Panc1 (cell line): ENCODE results near the gene TBC1D17. TPM values are rescaled to one million over a fixed set of nuclear protein-coding genes. Genes with fewer than 3 reads are reported as not detected.
A peak's percentile ranks its signal among the peaks of the same experiment; 100 is the strongest.

Source experiments
- ATAC-seq: fragments of 200-7000 bp; cut with Tn5 transposase; 2 replicates; pipeline ENCODE4 v1.9.1; 2020; ENCODE audit warnings: mild to moderate bottlenecking, moderate library complexity
- BruUV-seq: library from RNA; stranded (reverse); fragments of 400-500 nt; replicated peaks from 2 replicates; lab custom pipeline; 2021; lab: Mats Ljungman, UMichigan
- CTCF ChIA-PET: fragments of 300-600 bp; sonication (Branson Sonifier 250); formaldehyde crosslinking; loops from one replicate; lab custom pipeline; 2022; ENCODE audit warnings: antibody characterized with exemption; lab: Charles Lee
- POLR2A ChIA-PET: fragments of 300-600 bp; sonication (Branson Sonifier 250); formaldehyde crosslinking; loops from one replicate; lab custom pipeline; 2022; ENCODE audit warnings: antibody characterized with exemption; lab: Charles Lee
- DNase-seq: peaks from one replicate; pipeline ENCODE4 v3.0.0-alpha.2; 2010; ENCODE audit warnings: low read depth, low spot score
- H3K27ac ChIP-seq: 2 replicates; pipeline ENCODE4 v1.5.1; 2011; ENCODE audit warnings: mild to moderate bottlenecking, low read length, inconsistent platforms
- H3K27me3 ChIP-seq: fragments of 200-500 bp; sonication (Bioruptor generic); 2 replicates; pipeline ENCODE4 v1.6.0; 2014; ENCODE audit warnings: low read length, inconsistent platforms; ENCODE audit not compliant: control insufficient read depth, insufficient read depth
- H3K36me3 ChIP-seq: fragments of 200-500 bp; sonication (Bioruptor generic); 2 replicates; pipeline ENCODE4 v1.5.1; 2014; ENCODE audit warnings: inconsistent platforms, mild to moderate bottlenecking, low read length, moderate library complexity; ENCODE audit not compliant: control insufficient read depth, insufficient read depth
- H3K4me1 ChIP-seq: 2 replicates; pipeline ENCODE4 v1.5.1; 2011; ENCODE audit warnings: inconsistent platforms, mild to moderate bottlenecking, low read length, moderate library complexity; ENCODE audit not compliant: control insufficient read depth, insufficient read depth
- H3K4me3 ChIP-seq, 2 experiments: 2 replicates each; pipeline ENCODE4 v1.5.1; 2011 to 2012; ENCODE audit warnings: low read depth in 2 of 2, low read length in 2 of 2, mild to moderate bottlenecking in 2 of 2, inconsistent platforms in 1 of 2, moderate library complexity in 1 of 2
- H3K9me3 ChIP-seq: fragments of 200-500 bp; sonication (Bioruptor generic); 2 replicates; pipeline ENCODE4 v1.5.1; 2014; ENCODE audit warnings: low read depth, mild to moderate bottlenecking, inconsistent platforms, low read length, moderate library complexity; ENCODE audit not compliant: control insufficient read depth, insufficient read depth
- POLR2AphosphoS5 ChIP-seq: IDR thresholded peaks from 2 replicates; pipeline ENCODE4 v1.6.1; 2012; ENCODE audit warnings: mild to moderate bottlenecking, low read depth, low read length, moderate library complexity
- REST ChIP-seq, 2 experiments: IDR thresholded peaks; 2 replicates each; pipeline ENCODE4 v1.6.1; 2011 to 2012; ENCODE audit warnings: low read depth in 2 of 2, control low read depth in 1 of 2, low read length in 1 of 2, mild to moderate bottlenecking in 1 of 2, moderate library complexity in 1 of 2; ENCODE audit not compliant: insufficient read depth in 1 of 2
- SIN3A ChIP-seq: IDR thresholded peaks from 2 replicates; pipeline ENCODE4 v1.6.1; 2012; ENCODE audit warnings: low read depth, mild to moderate bottlenecking, low read length, moderate library complexity, borderline replicate concordance; ENCODE audit not compliant: insufficient read depth
- TCF7L2 ChIP-seq: IDR thresholded peaks from 2 replicates; pipeline ENCODE4 v1.6.1; 2011; ENCODE audit warnings: mild to moderate bottlenecking, low read depth, low read length, inconsistent platforms
- in situ Hi-C: cut with HindIII; loops from 2 replicates; pipeline ENCODE4 v1.10.0; 2016; ENCODE audit warnings: low sequenced_read_pairs, low pct_unique_long_range_greater_than_20kb
- intact Hi-C: fragments of 100-400 bp; cut with micrococcal nuclease; formaldehyde crosslinking; loops from one replicate; pipeline ENCODE4 v1.10.0; 2022; ENCODE audit not compliant: unreplicated experiment
- total RNA-seq: library from RNA; stranded (reverse); gene quantifications from one replicate; pipeline ENCODE4 v1.2.1, GENCODE V29; 2021; ENCODE audit not compliant: unreplicated experiment

The TBC1D17 gene
- total RNA-seq, 1 experiment from 2014 or later, result 43.2 TPM

GRCh38 chr19:49869484-49870308 is 7.8 kb upstream of the TBC1D17 start:
- H3K4me3 ChIP-seq, result peak overlapping the region; percentile 39 to 55
- ChIA-PET CTCF (interaction anchor here (0.5 kb wide), 1 partner anchor 342 kb away, joined by 3 read pairs; the partner anchor contains the start of gene RCN3), POLR2A (interaction anchor here (0.6 to 0.9 kb wide), 2 partner anchors 60 to 742 kb away, joined by 3 to 5 read pairs; partner anchors contain the start of gene NUP62)
- intact Hi-C loops (no loop called here), in situ Hi-C loops (no loop called here)
- peak overlapping the region; percentile 82 for H3K27ac ChIP-seq
- DNase-seq (peak; percentile 97), ATAC-seq (peak; percentile 80)
- no TSS peak for BruUV-seq
- H3K36me3 ChIP-seq, result no peaks in the 10 kb centered on the region
- peaks cover 20% of the 10 kb centered on the region for H3K4me1 ChIP-seq
- TF ChIP-seq POLR2AphosphoS5, result peak; percentile 85; the same call in 1 of the 2 replicates
- TF ChIP-seq REST (IDR thresholded peaks at IDR 0.05; ENCODE audit: insufficient read depth in 1 of 2, low read depth in 2 of 2, low read length in 1 of 2), result no peak
- TF ChIP-seq SIN3A, result no peak
- TF ChIP-seq TCF7L2, result peak; percentile 90
- no peaks in the 10 kb centered on the region for H3K27me3 ChIP-seq
- no peaks in the 10 kb centered on the region for H3K9me3 ChIP-seq

DNA sequence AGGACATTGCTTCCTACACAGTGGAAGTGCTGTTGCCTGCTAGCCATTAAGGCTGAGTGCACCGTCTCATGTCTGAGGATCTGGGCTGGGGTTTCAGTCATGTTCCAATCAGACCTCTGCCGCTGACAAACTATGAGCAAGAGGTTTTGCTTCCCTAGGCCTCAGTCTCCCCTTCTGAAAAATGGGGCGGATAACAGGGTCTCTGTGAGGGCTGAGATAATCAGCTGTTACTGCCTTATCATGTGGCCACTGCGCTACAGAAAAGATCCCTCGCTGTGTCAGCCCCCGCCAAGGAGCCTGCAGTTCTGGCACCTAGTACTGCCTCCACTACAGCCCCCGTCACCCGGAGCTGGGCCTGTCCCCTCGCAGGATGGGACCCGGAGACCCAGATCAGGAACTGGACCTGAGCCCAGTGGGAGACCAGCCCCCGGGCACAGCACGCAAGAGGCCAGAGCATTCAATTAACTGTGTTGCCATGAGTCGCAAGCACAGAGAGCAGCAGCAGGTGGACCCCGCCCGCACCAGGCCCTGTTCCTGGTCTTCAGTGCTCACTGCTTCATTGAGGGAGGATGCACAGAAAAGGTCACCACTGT is 7.1 kb upstream of the TBC1D17 start:
- intact Hi-C loops, result no loop called here
- CTCF ChIA-PET, result no interaction called here
- Histone ChIP-seq H3K4me3 (peak overlapping the region; percentile 39 to 46), H3K36me3 (peaks cover 1% of the 10 kb centered on the region; the same call in 1 of the 2 replicates), H3K9me3 (no peaks in the 10 kb centered on the region), H3K4me1 (peaks cover 22% of the 10 kb centered on the region), H3K27me3 (no peaks in the 10 kb centered on the region), H3K27ac (peak overlapping the region; percentile 82)
- ATAC-seq (no peak), DNase-seq (no peak)
- TF ChIP-seq TCF7L2 (no peak), REST (IDR thresholded peaks at IDR 0.05; ENCODE audit: insufficient read depth in 1 of 2, low read depth in 2 of 2, low read length in 1 of 2) (no peak)
- no TSS peak for BruUV-seq
- POLR2A ChIA-PET, result no interaction called here
- in situ Hi-C loops, result no loop called here
